ENCODE measurements around the gene SPEG.
A peak's percentile ranks its signal among the peaks of the same experiment; 100 is the strongest.

SPEG gene

GRCh38 chr2:219498280-219499057, 63.8 kb downstream of the SPEG start, which contains the start of gene GMPPA:
Gene GMPPA (plus strand): TSS chr2:219498891. CDS start chr2:219499976, 1,085 bp downstream.
- TF ChIP-seq RARB (CRISPR knock-in tag; IDR thresholded peaks at IDR 0.05), result no peak
- TF ChIP-seq GLIS3 (CRISPR knock-in tag; IDR thresholded peaks at IDR 0.05), result no peak
- TF ChIP-seq, protein P1, sequence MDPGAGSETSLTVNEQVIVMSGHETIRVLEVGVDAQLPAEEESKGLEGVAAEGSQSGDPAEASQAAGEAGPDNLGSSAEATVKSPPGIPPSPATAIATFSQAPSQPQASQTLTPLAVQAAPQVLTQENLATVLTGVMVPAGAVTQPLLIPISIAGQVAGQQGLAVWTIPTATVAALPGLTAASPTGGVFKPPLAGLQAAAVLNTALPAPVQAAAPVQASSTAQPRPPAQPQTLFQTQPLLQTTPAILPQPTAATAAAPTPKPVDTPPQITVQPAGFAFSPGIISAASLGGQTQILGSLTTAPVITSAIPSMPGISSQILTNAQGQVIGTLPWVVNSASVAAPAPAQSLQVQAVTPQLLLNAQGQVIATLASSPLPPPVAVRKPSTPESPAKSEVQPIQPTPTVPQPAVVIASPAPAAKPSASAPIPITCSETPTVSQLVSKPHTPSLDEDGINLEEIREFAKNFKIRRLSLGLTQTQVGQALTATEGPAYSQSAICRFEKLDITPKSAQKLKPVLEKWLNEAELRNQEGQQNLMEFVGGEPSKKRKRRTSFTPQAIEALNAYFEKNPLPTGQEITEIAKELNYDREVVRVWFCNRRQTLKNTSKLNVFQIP (CRISPR knock-in tag; IDR thresholded peaks at IDR 0.05; ENCODE audit: borderline replicate concordance, low read depth), result no peak
- no peak for TF ChIP-seq TCF4 (CRISPR knock-in tag; IDR thresholded peaks at IDR 0.05; ENCODE audit: borderline replicate concordance)
- TF ChIP-seq ZC3H10 (CRISPR knock-in tag; IDR thresholded peaks at IDR 0.05), result no peak
- no peak for TF ChIP-seq ZNF8 (CRISPR knock-in tag; IDR thresholded peaks at IDR 0.05)
- TF ChIP-seq, protein P2, sequence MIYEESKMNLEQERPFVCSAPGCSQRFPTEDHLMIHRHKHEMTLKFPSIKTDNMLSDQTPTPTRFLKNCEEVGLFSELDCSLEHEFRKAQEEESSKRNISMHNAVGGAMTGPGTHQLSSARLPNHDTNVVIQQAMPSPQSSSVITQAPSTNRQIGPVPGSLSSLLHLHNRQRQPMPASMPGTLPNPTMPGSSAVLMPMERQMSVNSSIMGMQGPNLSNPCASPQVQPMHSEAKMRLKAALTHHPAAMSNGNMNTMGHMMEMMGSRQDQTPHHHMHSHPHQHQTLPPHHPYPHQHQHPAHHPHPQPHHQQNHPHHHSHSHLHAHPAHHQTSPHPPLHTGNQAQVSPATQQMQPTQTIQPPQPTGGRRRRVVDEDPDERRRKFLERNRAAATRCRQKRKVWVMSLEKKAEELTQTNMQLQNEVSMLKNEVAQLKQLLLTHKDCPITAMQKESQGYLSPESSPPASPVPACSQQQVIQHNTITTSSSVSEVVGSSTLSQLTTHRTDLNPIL (CRISPR knock-in tag; IDR thresholded peaks at IDR 0.05; ENCODE audit: low read depth), result no peak
- no peak for TF ChIP-seq ZFP30 (CRISPR knock-in tag; IDR thresholded peaks at IDR 0.05)
- TF ChIP-seq OSR1 (CRISPR knock-in tag; IDR thresholded peaks at IDR 0.05), result no peak
- no peak for TF ChIP-seq SNAI2 (CRISPR knock-in tag; IDR thresholded peaks at IDR 0.05)
- peak; percentile 87 for ATAC-seq

- TF ChIP-seq, protein P3, sequence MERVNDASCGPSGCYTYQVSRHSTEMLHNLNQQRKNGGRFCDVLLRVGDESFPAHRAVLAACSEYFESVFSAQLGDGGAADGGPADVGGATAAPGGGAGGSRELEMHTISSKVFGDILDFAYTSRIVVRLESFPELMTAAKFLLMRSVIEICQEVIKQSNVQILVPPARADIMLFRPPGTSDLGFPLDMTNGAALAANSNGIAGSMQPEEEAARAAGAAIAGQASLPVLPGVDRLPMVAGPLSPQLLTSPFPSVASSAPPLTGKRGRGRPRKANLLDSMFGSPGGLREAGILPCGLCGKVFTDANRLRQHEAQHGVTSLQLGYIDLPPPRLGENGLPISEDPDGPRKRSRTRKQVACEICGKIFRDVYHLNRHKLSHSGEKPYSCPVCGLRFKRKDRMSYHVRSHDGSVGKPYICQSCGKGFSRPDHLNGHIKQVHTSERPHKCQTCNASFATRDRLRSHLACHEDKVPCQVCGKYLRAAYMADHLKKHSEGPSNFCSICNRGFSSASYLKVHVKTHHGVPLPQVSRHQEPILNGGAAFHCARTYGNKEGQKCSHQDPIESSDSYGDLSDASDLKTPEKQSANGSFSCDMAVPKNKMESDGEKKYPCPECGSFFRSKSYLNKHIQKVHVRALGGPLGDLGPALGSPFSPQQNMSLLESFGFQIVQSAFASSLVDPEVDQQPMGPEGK (CRISPR knock-in tag; IDR thresholded peaks at IDR 0.05; ENCODE audit: borderline replicate concordance), result no peak
- TF ChIP-seq, protein P1 (CRISPR knock-in tag; IDR thresholded peaks at IDR 0.05; ENCODE audit: borderline replicate concordance, low read depth), result no peak
- no peak for ATAC-seq
These were observed 64.3 kb downstream of the SPEG start for GRCh38 chr2:219499058-219499307.

- TF ChIP-seq BACH2 (CRISPR knock-in tag; IDR thresholded peaks at IDR 0.05; ENCODE audit: borderline replicate concordance) (no peak), ZNF70 (CRISPR knock-in tag; IDR thresholded peaks at IDR 0.05) (no peak), GLIS3 (CRISPR knock-in tag; IDR thresholded peaks at IDR 0.05) (no peak), SNAI2 (CRISPR knock-in tag; IDR thresholded peaks at IDR 0.05) (no peak), OSR1 (CRISPR knock-in tag; IDR thresholded peaks at IDR 0.05) (no peak), ZC3H10 (CRISPR knock-in tag; IDR thresholded peaks at IDR 0.05) (no peak), ARNTL (CRISPR knock-in tag; IDR thresholded peaks at IDR 0.05; ENCODE audit: borderline replicate concordance, low read depth) (no peak), ZFP3 (CRISPR knock-in tag; IDR thresholded peaks at IDR 0.05) (no peak), ZNF8 (CRISPR knock-in tag; IDR thresholded peaks at IDR 0.05) (no peak), ZNF565 (CRISPR knock-in tag; conservative IDR thresholded peaks at IDR 0.05; ENCODE audit: low read depth) (no peak)
- TF ChIP-seq, protein P4, sequence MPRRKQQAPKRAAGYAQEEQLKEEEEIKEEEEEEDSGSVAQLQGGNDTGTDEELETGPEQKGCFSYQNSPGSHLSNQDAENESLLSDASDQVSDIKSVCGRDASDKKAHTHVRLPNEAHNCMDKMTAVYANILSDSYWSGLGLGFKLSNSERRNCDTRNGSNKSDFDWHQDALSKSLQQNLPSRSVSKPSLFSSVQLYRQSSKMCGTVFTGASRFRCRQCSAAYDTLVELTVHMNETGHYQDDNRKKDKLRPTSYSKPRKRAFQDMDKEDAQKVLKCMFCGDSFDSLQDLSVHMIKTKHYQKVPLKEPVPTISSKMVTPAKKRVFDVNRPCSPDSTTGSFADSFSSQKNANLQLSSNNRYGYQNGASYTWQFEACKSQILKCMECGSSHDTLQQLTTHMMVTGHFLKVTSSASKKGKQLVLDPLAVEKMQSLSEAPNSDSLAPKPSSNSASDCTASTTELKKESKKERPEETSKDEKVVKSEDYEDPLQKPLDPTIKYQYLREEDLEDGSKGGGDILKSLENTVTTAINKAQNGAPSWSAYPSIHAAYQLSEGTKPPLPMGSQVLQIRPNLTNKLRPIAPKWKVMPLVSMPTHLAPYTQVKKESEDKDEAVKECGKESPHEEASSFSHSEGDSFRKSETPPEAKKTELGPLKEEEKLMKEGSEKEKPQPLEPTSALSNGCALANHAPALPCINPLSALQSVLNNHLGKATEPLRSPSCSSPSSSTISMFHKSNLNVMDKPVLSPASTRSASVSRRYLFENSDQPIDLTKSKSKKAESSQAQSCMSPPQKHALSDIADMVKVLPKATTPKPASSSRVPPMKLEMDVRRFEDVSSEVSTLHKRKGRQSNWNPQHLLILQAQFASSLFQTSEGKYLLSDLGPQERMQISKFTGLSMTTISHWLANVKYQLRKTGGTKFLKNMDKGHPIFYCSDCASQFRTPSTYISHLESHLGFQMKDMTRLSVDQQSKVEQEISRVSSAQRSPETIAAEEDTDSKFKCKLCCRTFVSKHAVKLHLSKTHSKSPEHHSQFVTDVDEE (CRISPR knock-in tag; IDR thresholded peaks at IDR 0.05), result no peak
- TF ChIP-seq, protein P2 (CRISPR knock-in tag; IDR thresholded peaks at IDR 0.05; ENCODE audit: low read depth), result no peak
- TF ChIP-seq, protein P3 (CRISPR knock-in tag; IDR thresholded peaks at IDR 0.05; ENCODE audit: borderline replicate concordance), result no peak
- TF ChIP-seq, protein P1 (CRISPR knock-in tag; IDR thresholded peaks at IDR 0.05; ENCODE audit: borderline replicate concordance, low read depth), result no peak
- ATAC-seq, result no peak
These were observed 64.9 kb downstream of the SPEG start for GRCh38 chr2:219499555-219499954.

All from SK-N-SH treated with all-trans-retinoic acid at 6 μM for 48 hours (cell line).